GM19463 (cell line): ENCODE results near the gene SLC45A2.

ENCODE experiments used
- ATAC-seq: cut with Tn5 transposase; IDR thresholded peaks from one replicate; pipeline ENCODE4 v1.9.1; 2021; ENCODE audit warnings: mild to moderate bottlenecking, moderate library complexity; ENCODE audit not compliant: unreplicated experiment

Gene SLC45A2

GRCh38 chr5:34007621-34008600 lies 23.4 kb upstream of the SLC45A2 start, which contains the start of gene AMACR:
Gene AMACR (minus strand): TSS chr5:34008050. CDS start chr5:34008019, 31 bp downstream.
- ATAC-seq: peak; percentile 81

- no peak for ATAC-seq
Measured at GRCh38 chr5:34007201-34007620, 22.7 kb upstream of the SLC45A2 start.

DNA sequence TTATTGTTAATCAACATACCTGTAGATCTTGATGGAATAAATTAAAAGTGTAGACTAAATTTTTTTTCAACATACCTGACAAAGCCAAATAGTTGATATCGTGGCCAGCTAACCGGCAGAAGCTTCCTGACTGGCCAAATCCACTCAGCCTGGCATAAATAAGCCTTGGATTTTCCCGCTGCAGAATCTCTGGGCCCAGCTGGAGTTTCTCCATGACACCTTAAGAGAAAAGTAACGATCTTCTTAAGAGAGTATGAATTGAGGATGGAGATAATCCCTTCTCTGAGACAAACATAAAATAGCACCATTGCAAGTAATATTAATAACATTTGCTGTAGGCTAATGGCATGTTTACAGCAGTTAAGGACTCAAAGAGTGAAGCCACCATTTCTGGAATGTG lies 21.2 kb upstream of the SLC45A2 start:
- no peak for ATAC-seq

DNA sequence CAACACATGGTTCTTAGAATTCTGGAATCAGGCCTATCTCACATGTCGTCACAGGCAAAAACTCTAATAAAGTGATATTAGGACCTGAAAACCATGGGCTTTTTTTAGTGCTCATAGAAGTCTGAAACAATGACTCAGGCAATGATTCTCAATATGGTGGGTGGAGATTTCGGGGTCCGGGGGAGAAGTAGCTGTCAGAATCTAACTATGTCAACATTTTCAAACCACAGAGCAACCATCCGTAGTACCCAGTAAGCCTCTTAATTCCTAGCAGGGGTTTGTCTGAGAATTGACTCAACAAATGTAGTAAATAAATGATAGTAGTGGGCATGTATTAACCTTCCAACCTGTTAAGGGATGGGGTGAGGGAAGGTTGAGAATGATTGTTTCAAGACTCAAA lies 20.7 kb upstream of the SLC45A2 start:
- ATAC-seq: no peak

GRCh38 chr5:34003941-34004340 lies 19.4 kb upstream of the SLC45A2 start:
- no peak for ATAC-seq

GRCh38 chr5:34002629-34003328 lies 18.3 kb upstream of the SLC45A2 start:
- no peak for ATAC-seq

DNA sequence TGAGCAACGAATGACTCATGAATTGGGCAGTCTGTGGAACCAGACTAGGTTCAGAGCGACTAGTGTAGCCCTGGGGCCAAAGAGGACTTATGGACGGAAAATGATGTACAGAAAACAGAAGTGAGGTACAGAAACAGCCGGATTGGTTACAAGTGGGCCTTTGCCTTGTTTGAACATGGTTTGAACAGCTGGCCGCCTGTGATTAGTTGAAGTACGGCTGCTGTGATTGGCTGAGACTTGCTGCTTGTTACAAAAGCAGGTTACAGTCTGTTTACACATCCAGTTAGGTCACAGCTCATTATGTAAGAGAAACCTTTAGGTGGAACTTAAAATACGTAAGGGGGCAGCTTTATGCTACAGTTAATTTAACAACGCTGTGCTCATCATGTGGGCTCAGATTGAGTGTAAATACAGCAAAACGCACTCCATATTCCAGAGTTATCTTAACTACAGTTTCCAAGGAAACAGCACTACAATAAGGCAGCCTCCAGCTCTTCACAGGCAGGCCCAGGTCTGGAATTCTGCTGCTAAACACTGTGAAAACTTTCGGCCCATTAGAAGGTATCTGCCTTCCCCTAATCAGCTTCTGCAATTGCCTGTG lies 16.8 kb upstream of the SLC45A2 start:
- no peak for ATAC-seq

- no peak for ATAC-seq
Measured at GRCh38 chr5:33999978-34000377, 15.5 kb upstream of the SLC45A2 start.

DNA sequence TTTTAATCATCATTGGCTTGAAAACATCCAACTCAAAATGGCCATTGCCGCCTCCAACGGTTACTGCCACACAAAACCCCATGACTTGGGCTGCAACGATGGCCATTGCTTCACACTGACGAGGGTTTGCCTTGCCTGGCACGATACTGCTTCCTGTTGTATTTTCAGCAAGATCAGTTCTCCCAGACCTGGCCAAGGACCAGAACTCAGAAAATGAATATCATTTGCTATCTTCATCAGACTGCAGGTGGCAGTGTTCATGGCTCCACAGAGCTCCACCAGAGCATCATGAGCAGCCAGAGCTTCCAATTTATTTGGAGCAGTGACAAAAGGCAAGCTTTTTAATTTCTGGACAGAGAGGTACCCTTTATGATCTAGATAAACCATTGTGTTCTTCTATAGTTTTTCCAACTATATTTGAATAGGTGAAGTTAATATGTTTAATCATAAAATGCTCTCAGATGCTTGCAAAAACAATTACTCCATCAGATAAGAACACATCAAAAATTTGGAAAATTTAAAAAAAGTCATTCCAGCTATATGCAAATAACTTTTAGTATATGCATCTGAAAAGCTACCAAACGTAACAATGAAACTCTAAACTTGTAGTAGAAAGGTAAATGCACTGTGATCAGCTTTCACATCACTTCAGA lies 13.0 kb upstream of the SLC45A2 start:
- peak; percentile 62 for ATAC-seq

GRCh38 chr5:33995865-33996264 lies 11.4 kb upstream of the SLC45A2 start:
- ATAC-seq: no peak

- ATAC-seq: peak; percentile 65
Measured at GRCh38 chr5:33994845-33995244, 10.4 kb upstream of the SLC45A2 start.

- no peak for ATAC-seq
Measured at GRCh38 chr5:33992864-33993263, 8.4 kb upstream of the SLC45A2 start.

- no peak for ATAC-seq
Measured at GRCh38 chr5:33985447-33985846, 954 bp upstream of the SLC45A2 start.

DNA sequence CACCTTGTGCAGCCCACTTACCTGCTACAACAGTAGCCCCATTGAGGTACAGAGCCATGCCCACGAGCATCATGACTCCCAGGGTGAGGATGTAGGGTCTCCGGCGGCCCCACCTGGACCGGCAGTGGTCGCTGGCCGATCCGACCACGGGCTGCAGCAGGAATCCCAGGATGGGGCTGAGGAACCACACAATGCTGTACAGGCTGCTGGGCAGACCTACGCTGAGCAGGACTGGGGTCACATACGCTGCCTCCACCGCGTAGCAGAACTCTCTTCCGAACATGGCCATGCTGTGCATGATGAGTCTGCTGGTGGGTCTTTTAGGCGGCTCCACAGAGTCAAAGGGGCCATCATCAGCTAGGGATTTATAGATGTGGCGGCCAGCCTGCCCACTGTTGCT lies 315 bp downstream of the SLC45A2 start:
- no peak for ATAC-seq

DNA sequence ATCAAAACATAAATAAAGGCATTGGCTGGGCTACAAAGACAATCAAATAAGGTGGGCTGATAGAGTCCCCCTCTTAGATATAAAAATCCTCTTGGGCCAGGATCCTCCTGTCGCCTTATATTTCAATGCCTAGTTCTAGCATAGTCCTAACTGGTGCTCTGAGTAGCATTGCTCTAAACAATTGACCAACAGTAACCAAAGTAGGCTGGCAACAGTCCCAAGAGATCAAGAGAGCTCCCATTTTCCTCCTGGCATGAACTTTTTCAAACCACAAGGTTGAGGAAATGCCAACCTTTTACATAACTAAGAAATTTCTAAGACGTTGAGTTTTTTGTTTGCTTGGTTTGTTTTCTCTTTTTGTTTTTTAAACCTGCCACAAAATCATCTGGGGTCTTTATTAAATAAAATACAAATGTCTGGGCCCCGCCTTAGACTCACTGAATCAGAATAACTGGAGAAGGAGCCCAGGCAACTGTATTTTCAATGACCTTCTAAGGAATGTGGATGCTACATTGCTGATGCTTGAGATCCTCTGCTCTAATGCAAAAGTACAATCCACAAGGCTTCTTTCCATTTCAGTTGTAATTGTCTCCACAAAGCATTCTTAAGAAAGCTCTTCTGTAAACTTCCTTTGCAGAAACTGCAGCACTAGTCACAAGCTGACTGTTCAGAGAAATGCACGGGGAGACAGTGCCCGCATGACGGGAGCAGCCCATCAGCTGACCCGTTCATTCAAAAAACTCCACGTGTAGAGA lies 2.9 kb downstream of the SLC45A2 start:
- ATAC-seq: no peak

DNA sequence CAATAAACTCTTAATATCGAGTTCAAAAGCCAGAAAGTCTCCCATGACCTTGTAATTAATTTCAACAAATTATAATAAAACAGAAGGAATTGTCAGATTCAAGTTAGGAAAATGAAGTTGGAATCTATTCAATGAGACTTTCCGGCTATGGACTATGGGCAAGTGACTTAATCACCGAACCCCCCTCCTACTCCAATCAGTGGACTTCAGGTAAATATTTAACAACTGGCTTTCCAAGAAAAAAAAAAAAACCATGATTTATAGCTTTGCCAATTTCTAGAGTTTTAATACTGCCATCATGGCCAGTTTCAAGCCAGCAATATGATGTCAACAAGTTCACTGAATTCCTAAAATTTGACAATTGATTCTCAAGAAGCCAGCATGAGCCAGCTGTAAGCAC lies 4.5 kb downstream of the SLC45A2 start:
- ATAC-seq: no peak

DNA sequence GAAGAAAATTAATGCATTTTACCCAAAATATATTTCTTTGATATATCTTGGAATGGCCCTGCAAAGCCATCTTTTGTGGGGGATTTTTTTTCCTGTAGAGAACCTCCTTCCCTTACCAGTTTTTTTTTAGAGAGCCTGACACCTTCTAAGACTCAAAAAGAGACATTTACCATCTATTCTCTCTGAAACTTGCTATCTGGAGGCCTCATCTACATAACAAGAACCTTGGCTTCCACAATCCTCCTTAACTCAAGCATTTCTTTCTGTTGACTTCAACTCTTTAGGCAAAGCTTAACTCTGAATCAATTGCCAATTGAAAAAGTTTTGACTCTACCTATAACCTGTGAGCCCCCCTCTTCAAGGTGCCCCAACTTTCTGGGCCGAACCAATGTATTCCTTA lies 6.2 kb downstream of the SLC45A2 start:
- no peak for ATAC-seq

GRCh38 chr5:33976307-33976706 lies 8.2 kb downstream of the SLC45A2 start:
- ATAC-seq: no peak

GRCh38 chr5:33975852-33976251 lies 8.6 kb downstream of the SLC45A2 start:
- no peak for ATAC-seq

DNA sequence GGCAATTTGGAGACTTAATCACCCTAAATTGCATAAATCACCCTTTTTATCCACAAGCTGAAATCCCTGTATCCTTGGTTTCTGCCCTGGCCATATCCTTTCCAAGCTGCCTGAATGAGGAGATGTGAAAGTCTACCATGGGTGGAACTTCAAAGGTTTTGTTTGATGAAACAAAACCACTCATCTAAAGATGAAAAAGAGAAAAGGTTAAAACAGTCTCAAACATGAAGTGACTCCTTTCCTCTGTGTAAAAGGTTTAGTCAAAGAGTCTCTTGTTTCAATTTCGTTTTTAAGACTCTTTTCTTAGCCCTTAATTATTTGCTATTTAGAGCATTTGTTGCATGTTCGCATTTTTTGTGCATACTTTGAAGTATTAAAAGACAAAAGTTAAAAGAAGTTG lies 11.2 kb downstream of the SLC45A2 start:
- ATAC-seq: peak; percentile 51
